ENCODE data around the gene LTA4H. TPM values are rescaled to one million over a fixed set of nuclear protein-coding genes. Genes with fewer than 3 reads are reported as not detected.

Gene LTA4H
- total RNA-seq, 1 experiment from 2014 or later = 66.0 TPM

DNA sequence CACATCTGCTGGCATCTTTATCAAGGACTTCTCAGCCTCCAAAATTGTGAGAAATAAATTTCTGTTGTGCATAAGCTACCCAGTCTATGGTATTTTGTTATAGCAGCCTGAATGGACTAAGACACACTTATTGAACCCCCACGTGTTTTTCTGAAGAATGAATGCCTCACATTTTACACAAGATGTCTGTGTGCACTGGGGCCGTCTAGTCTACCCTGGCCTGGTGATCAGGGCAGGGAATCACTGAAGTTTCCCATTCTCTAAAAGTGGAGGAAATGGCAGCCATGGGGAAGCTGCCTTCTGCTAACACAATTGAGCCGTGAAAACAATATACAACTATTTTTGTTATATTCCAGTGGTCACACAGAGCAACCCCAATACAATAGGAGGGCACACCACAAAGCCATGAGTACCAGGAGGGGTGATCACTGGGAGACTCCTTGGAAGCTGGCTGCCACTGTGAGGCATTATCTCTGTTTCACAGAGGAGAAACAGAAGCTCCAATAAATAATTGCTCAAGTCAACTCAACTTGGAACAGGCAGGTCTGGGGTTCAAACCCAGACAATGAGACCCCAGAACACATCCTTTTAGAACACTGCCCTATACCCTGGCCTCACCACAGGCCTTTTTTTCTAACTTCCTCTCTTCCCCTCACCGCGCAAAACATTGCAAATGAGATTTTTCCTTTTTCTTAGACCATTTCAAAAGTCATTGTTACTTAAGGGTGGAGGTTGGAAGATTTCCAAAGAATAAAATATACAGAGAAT, 18.3 kb upstream of the LTA4H start:
- no TSS peak for BruUV-seq (replicated peaks)
- no peak overlapping the region for H3K4me3 Mint-ChIP-seq (ENCODE audit: unreplicated experiment)
- no peak for DNase-seq (ENCODE audit: unreplicated experiment)
- no peaks in the 10 kb centered on the region for H3K4me1 Mint-ChIP-seq (ENCODE audit: insufficient read depth, unreplicated experiment)
- ChIA-PET POLR2A (interaction anchor here (0.7 kb wide), 2 partner anchors 18 to 82 kb away, joined by 3 read pairs; no protein-coding TSS in a partner anchor), CTCF (no interaction called here)
- H3K9me3 Mint-ChIP-seq (ENCODE audit: unreplicated experiment) = no peaks in the 10 kb centered on the region
- no peaks in the 10 kb centered on the region for H3K36me3 Mint-ChIP-seq (ENCODE audit: insufficient read depth, unreplicated experiment)
- H3K27me3 Mint-ChIP-seq (ENCODE audit: insufficient read depth, unreplicated experiment) = no peaks in the 10 kb centered on the region
- no peak for TF ChIP-seq CTCF (IDR thresholded peaks at IDR 0.05; ENCODE audit: unreplicated experiment)
- no peak overlapping the region for H3K27ac Mint-ChIP-seq (ENCODE audit: low read depth, unreplicated experiment)
- intact Hi-C loops (cut with micrococcal nuclease) = no loop called here

DNA sequence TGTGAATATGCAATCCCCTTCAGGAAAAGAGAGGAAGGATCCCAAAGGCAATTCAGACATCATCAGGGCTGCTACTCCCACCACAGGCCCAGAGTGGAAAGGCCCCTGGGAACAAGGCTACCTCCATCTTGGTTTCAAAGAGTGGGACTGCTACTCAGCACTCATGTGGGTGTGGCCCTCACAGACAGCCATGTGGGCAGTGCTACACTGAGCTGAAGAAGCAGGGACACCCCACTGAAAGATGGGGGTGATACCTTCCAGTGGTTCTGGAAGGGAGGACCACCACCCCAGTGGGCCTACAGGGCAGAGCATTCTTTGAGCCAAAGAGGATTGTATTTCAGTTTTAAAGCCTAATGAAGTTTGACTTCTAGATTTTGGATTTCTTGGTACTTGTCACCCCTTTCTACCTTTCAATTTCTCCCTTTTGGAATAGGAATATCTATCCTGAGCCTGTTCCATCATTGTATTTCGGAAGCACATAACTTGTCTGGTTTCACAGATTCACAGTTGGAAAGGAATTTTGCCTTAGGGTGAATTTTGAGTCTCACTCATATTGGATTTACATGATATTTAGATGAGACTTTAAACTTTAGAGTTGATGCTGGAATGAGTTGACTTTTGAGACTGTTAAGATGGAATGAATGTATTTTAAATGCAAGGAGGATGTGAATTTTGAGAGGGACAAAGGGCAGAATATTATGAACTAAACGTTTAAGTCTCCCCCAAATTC, 16.5 kb upstream of the LTA4H start:
- H3K4me1 Mint-ChIP-seq (ENCODE audit: insufficient read depth, unreplicated experiment) = peaks cover 15% of the 10 kb centered on the region
- TF ChIP-seq CTCF (IDR thresholded peaks at IDR 0.05; ENCODE audit: unreplicated experiment) = no peak
- no peaks in the 10 kb centered on the region for H3K36me3 Mint-ChIP-seq (ENCODE audit: insufficient read depth, unreplicated experiment)
- no TSS peak for BruUV-seq (replicated peaks)
- no peak for DNase-seq (ENCODE audit: unreplicated experiment)
- H3K9me3 Mint-ChIP-seq (ENCODE audit: unreplicated experiment) = no peaks in the 10 kb centered on the region
- ChIA-PET CTCF (interaction anchor here (1.6 kb wide), 1 partner anchor 9 kb away, joined by 4 read pairs; no protein-coding TSS in a partner anchor), POLR2A (interaction anchor here (0.5 kb wide), 1 partner anchor 193 kb away, joined by 3 read pairs; the partner anchor contains the start of gene SNRPF)
- intact Hi-C loops (cut with micrococcal nuclease) = no loop called here
- no peak overlapping the region for H3K27ac Mint-ChIP-seq (ENCODE audit: low read depth, unreplicated experiment)
- no peak overlapping the region for H3K4me3 Mint-ChIP-seq (ENCODE audit: unreplicated experiment)
- H3K27me3 Mint-ChIP-seq (ENCODE audit: insufficient read depth, unreplicated experiment) = no peaks in the 10 kb centered on the region

DNA sequence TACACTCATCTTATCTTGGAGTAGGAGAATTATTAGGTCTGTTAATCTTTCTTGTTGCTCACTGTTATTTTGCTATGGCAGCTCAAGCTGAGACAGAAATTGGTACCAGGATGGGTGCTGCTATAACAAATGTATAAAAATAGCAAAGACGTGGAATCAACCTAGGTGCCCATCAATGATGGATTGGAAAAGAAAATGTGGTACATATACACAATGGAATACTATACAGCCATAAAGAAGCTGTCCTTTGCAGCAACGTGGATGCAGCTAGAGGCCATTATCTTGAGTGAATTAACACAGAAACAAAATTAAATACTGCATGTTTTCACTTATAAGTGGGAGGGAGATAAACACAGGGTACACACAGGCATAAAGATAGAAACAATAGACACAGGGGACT, 14.8 kb upstream of the LTA4H start:
- intact Hi-C loops (cut with micrococcal nuclease) = no loop called here
- no peak for TF ChIP-seq CTCF (IDR thresholded peaks at IDR 0.05; ENCODE audit: unreplicated experiment)
- ChIA-PET CTCF (interaction anchor here (1.3 to 1.6 kb wide), 2 partner anchors 11 to 165 kb away, joined by 4 to 6 read pairs; no protein-coding TSS in a partner anchor), POLR2A (no interaction called here)
- Mint-ChIP-seq H3K27me3 (ENCODE audit: insufficient read depth, unreplicated experiment) (no peaks in the 10 kb centered on the region), H3K4me1 (ENCODE audit: insufficient read depth, unreplicated experiment) (peaks cover 20% of the 10 kb centered on the region), H3K4me3 (ENCODE audit: unreplicated experiment) (no peak overlapping the region), H3K27ac (ENCODE audit: low read depth, unreplicated experiment) (no peak overlapping the region), H3K9me3 (ENCODE audit: unreplicated experiment) (no peaks in the 10 kb centered on the region), H3K36me3 (ENCODE audit: insufficient read depth, unreplicated experiment) (no peaks in the 10 kb centered on the region)
- DNase-seq (ENCODE audit: unreplicated experiment) = no peak
- BruUV-seq (replicated peaks) = no TSS peak

GRCh38 chr12:96049101-96049500, 13.7 kb upstream of the LTA4H start:
- no peaks in the 10 kb centered on the region for H3K36me3 Mint-ChIP-seq (ENCODE audit: insufficient read depth, unreplicated experiment)
- intact Hi-C loops (cut with micrococcal nuclease) = no loop called here
- H3K4me3 Mint-ChIP-seq (ENCODE audit: unreplicated experiment) = no peak overlapping the region
- ChIA-PET POLR2A (interaction anchor here (0.8 to 2.6 kb wide), 2 partner anchors 13 to 164 kb away, joined by 3 to 22 read pairs; partner anchors contain the start of gene LTA4H), CTCF (interaction anchor here (0.8 to 0.9 kb wide), 2 partner anchors 9 to 131 kb away, joined by 3 read pairs; no protein-coding TSS in a partner anchor)
- no peaks in the 10 kb centered on the region for H3K27me3 Mint-ChIP-seq (ENCODE audit: insufficient read depth, unreplicated experiment)
- no peaks in the 10 kb centered on the region for H3K9me3 Mint-ChIP-seq (ENCODE audit: unreplicated experiment)
- no peak for DNase-seq (ENCODE audit: unreplicated experiment)
- H3K27ac Mint-ChIP-seq (ENCODE audit: low read depth, unreplicated experiment) = no peak overlapping the region
- no peak for TF ChIP-seq CTCF (IDR thresholded peaks at IDR 0.05; ENCODE audit: unreplicated experiment)
- peaks cover 29% of the 10 kb centered on the region for H3K4me1 Mint-ChIP-seq (ENCODE audit: insufficient read depth, unreplicated experiment)
- BruUV-seq (replicated peaks) = no TSS peak
